ENCODE results near the gene NOTCH1.

GRCh38 chr9:136565086-136565714 lies 19.4 kb upstream of the NOTCH1 start:
- TF ChIP-seq CTCF (IDR thresholded peaks at IDR 0.05): no peak
- TF ChIP-seq EP300 (IDR thresholded peaks at IDR 0.05): no peak
